SH-SY5Y (cell line): Measurements from ENCODE around the gene POMC.

Experiments used
- GATA2 ChIP-seq: IDR thresholded peaks from 2 replicates; pipeline ENCODE4 v1.6.1; 2011; ENCODE audit warnings: mild to moderate bottlenecking, low read depth, low read length
- GATA3 ChIP-seq: IDR thresholded peaks from 2 replicates; pipeline ENCODE4 v1.6.1; 2011; ENCODE audit warnings: low read depth, mild to moderate bottlenecking, low read length, moderate library complexity

- TF ChIP-seq GATA2: no peak
- TF ChIP-seq GATA3: no peak
Measured at GRCh38 chr2:25164561-25164960, 3.8 kb downstream of the POMC start.
